ENCODE measurements around the gene DAAM1.

The DAAM1 gene

GRCh38 chr14:59262717-59263454 is 74.4 kb downstream of the DAAM1 start:
- DNase-seq = no peak

DNA sequence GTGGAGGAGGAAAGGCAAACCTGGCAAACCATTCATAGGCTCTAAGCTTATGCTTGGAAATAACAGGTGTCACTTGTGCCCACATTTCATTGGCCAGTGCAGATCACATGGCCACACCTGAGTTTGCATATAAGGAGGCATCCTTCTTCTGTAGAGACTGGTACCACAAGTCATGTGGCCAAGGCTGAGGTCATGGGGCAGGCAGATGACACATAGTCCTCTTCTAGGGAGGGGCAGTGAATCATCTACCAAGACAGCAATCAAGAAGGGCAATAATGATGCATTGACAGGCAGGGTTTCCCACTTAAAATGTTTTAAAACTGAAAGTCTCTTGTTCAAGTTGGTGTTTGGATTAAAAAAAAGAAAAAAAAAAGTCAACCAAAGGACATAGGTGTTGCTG is 77.3 kb downstream of the DAAM1 start:
- DNase-seq = no peak

DNA sequence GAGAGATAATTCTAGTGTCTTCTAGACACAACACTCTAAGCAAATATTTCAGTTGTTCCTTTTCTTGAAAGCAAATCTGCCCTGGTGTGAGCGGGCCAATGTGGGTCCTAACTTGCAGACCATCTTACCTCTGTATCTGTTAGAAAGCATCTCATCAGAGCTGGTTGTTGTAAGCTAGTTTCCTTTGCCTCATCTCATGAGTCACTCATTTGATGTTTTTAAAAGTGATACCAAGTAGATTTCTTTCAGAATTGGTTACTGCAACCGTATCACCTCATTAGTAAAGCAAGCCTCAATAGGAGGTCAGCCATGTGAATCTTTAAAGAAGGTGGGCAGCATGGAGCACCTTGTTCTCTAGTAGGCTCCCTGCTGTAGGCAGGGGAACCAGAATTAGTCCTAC is 78.6 kb downstream of the DAAM1 start:
- no peak for DNase-seq

DNA sequence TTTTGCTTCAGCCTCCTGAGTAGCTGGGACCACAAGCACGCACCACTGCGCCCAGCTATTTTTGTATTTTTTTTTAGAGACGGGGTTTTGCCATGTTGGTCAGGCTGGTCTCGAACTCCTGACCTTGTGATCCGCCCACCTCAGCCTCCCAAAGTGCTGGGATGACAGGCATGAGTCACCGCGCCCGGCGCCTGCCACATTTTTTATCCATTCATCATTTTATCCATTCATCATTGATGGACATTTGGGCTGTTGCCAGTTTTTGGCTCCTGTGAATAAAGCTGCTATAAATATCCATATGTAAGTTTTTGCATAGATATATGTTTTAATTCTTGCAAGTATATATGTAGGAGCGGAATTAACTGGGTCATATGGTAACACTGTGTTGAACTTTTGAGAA is 79.5 kb downstream of the DAAM1 start:
- no peak for DNase-seq

- no peak for DNase-seq
Observed at GRCh38 chr14:59268858-59269257, 80.4 kb downstream of the DAAM1 start.

- no peak for DNase-seq
Observed at GRCh38 chr14:59269466-59269865, 81.0 kb downstream of the DAAM1 start.

DNA sequence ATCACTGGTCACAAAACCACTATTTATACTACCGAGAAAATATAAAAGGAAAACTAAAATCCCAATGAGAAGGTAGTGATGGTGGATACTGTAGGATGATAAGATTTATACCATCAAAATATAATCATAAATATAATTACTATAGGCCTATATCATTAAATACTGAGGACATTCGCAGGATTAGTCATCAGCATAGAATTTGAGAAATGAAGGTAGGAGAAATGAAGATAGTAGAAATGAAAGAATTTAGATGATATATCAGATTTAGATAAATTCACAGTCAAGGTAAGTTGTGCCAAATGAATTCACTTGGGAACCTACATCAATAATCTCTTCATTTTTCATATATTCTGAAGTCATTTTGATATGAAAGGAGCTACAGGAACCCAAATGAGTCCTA is 82.8 kb downstream of the DAAM1 start:
- no peak for DNase-seq

GRCh38 chr14:59271734-59272133 is 83.3 kb downstream of the DAAM1 start:
- DNase-seq = no peak

DNA sequence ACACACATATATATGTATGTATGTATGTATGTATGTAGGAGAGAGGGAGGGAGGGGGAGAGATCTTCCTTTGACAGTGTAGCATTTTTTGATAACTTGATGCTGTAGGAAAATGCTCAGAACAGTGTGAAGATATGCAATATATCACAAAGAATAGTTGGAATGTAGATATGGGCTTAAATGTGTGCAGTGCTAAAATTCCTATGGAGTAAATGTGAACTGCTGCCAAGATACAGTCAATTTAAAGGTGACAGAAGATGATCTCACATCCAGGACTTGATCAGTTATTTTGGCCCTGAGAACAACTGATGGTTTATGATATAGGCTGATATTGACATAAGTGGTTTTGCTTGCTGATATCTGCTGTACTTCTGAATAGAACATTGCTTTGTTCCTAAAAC is 84.2 kb downstream of the DAAM1 start:
- DNase-seq = no peak

DNA sequence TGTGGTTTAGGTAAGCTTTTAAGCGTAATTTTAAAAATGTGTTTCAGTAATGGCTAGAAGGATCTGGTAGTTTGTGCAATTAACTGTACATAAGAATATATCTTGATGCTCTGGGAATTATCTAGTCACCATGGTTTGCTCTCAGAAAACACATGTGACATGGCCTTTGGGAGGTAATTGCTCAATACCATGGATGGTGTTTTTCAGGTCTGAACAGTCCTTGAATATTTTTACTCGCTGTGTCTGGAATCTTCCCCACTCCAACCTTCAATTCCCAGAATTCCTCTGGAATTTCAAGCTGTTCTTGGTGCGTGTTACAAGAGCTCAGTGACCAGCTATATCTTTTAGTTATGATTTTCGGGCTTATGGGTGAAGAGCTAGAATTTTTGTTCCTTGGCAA is 85.3 kb downstream of the DAAM1 start:
- no peak for DNase-seq

DNA sequence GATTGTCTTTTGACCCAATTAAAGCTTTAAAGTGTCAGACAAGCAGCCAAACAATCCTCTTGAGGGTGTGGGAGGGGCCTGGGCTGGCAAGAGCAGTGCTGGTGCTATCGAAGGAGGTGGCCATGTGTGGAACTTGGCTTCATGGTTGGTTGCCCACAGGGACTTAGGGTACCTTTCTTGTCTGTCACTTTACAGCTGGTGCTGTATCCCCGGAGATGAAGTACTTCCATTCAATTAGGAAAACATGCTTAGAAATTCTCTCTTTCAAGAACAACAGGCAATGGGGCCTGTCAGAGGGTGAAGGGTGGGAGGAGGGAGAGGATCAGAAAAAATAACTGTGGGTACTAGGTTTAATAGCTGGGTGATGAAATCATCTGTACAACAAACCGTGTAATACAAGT is 86.5 kb downstream of the DAAM1 start:
- no peak for DNase-seq

- no peak for DNase-seq
Observed at GRCh38 chr14:59275668-59276067, 87.2 kb downstream of the DAAM1 start.

DNA sequence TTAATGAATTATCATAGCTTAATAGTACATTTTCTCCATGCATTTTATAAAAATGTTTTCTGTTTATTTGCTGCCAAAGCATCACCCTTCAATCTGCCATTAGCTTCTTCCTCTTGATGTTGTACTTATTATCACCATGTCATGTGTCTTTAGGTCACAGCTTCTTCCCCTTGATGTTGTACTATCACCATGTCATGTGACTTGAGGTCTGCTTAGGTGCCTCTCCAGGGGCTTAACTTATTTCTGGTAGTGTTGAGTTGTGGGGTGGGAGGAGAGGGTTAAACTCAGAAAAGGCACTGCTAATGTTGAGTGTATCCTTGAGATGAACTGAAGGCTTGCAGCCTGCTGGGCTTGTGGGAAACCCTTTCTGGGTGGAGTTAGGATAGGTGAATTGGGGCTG is 87.8 kb downstream of the DAAM1 start:
- DNase-seq = no peak

DNA sequence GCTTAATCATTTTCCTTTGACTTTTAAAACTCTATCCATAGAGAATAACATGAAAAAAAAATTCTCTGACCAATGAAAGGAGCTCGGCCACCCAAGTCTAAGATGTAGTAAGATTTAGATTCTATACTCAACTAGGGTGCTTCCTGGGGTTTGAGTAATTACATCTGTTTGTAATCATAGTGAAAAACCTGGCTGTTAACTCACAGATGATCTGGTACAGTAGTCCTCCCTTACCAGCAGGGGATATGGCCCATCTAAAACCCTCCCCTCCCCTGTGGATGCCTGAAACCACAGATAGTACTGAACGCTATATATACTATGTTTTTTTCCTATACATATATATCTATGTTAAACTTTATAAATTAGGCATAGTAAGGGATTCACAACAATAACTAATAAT is 89.2 kb downstream of the DAAM1 start:
- no peak for DNase-seq

GRCh38 chr14:59278111-59278510 is 89.6 kb downstream of the DAAM1 start:
- no peak for DNase-seq

DNA sequence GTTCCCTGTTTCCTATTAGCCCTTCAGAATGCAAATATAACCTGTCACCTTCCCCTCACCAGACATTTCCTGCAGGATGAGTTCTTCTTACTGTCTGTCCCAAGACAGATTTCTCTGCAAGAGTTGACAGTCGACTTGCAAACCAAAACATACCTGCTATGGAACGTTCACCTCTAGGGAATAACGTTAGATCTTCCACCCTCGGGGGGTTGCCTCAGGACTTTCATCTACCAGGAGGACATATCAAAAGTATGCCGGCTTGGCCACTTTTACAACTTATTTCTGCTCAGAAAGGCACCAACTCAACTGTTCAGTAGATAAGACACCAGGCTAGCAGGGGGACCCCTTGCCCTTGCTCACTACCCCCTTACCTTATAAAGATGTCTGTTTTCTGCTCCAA is 92.5 kb downstream of the DAAM1 start:
- no peak for DNase-seq

GRCh38 chr14:59281609-59282377 is 93.3 kb downstream of the DAAM1 start:
- DNase-seq = no peak

GRCh38 chr14:59282378-59282765 is 93.9 kb downstream of the DAAM1 start:
- no peak for DNase-seq

DNA sequence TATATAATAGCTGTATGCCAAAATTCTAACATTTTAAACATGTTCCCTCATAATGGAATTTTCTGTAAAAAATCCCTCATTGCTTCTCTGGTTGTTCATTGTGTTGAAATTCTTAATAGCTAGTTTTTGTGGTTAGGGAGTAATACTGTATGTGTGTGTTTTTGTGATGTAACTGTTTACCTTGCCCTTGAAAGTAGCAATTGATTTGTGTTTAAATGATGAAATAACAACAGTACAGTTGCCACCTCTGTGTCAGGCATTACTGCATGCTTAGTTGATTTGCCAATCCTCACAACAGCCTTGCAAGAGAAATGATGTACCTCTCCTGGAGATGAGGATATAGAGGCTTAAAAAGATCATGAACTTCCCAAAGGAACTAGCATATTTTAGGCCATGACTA is 94.9 kb downstream of the DAAM1 start:
- no peak for DNase-seq

- no peak for DNase-seq
Observed at GRCh38 chr14:59284059-59284458, 95.6 kb downstream of the DAAM1 start.

GRCh38 chr14:59292028-59292427 is 103.6 kb downstream of the DAAM1 start:
- DNase-seq = no peak

- DNase-seq = no peak
Observed at GRCh38 chr14:59292921-59293534, 104.6 kb downstream of the DAAM1 start.

- DNase-seq = no peak
Observed at GRCh38 chr14:59293935-59294661, 105.6 kb downstream of the DAAM1 start.

GRCh38 chr14:59294662-59294992 is 106.2 kb downstream of the DAAM1 start:
- DNase-seq = no peak

Measured in right forelimb (tissue), 1 donor.